ENCODE measurements around the gene ZNF638. TPM values are rescaled to one million over a fixed set of nuclear protein-coding genes. Genes with fewer than 3 reads are reported as not detected.

The ZNF638 gene
- polyA plus RNA-seq, 2 donors = 42.4 to 102 TPM

DNA sequence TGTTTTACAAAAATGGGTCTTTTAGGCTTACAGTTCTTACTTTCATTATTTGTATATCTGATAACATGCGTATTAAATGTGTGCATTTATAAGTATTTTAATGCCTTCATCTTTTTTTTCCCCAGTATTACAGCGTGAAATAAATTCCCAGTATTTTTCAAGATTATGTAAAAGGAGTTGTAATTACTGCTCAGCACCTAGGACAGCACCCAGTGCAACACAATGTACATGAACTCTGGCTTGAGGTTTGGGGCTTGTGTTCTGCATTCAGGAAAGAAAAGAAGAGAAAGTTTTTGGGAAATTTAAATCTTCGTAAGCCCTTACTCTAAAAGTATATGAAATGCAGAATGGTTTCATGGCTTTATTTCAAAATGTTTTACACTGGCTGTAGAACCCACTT is 16.7 kb downstream of the ZNF638 start:
- no peak overlapping the region for H3K27ac ChIP-seq (ENCODE audit: low read depth in 2 of 2, low read length in 1 of 2)
- H3K4me1 ChIP-seq (ENCODE audit: control insufficient read depth in 2 of 2, insufficient read depth in 2 of 2, low read length in 1 of 2) = no peaks in the 10 kb centered on the region
- peaks cover 3 to 5% of the 10 kb centered on the region in 2 donors for H3K36me3 ChIP-seq (ENCODE audit: control insufficient read depth in 2 of 2, insufficient read depth in 2 of 2, low read length in 1 of 2)
- no peaks in the 10 kb centered on the region for H3K9me3 ChIP-seq (ENCODE audit: control insufficient read depth in 2 of 2, insufficient read depth in 1 of 2, low read depth in 1 of 2, low read length in 1 of 2)
- H3K27me3 ChIP-seq (ENCODE audit: control insufficient read depth in 1 of 2, insufficient read depth in 2 of 2, low read length in 2 of 2) = no peaks in the 10 kb centered on the region
- 92 to 94% methylated on average over 3 of the region's 3 CpGs for WGBS, 2 donors
- no peak overlapping the region for H3K4me3 ChIP-seq (ENCODE audit: low read depth in 1 of 2, low read length in 2 of 2)

DNA sequence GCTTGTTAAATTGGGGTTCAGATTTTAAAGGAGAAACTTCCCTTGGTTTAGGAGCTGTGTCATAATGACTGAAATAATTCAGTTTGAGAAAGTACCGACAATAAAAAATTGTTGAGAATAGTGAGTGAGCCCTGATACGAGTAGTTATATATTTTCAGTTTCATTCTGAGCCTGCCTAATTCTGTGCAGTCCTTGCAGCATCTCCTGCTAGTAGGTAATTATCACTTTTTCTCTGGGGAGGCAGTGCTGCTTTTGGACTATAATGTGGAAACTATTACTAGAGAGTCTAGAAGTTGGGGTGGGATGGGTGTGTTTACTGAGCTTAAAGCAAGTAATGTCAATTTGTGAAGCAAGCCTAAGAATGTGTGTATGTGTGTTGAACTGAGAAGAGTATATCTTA is 21.7 kb downstream of the ZNF638 start:
- H3K4me1 ChIP-seq (ENCODE audit: control insufficient read depth in 2 of 2, insufficient read depth in 2 of 2, low read length in 1 of 2) = no peaks in the 10 kb centered on the region
- WGBS, 2 donors = 56 to 68% methylated on average over 2 of the region's 2 CpGs
- H3K4me3 ChIP-seq (ENCODE audit: low read depth in 1 of 2, low read length in 2 of 2) = no peak overlapping the region
- H3K27ac ChIP-seq (ENCODE audit: low read depth in 2 of 2, low read length in 1 of 2) = no peak overlapping the region
- H3K27me3 ChIP-seq (ENCODE audit: control insufficient read depth in 1 of 2, insufficient read depth in 2 of 2, low read length in 2 of 2) = no peaks in the 10 kb centered on the region
- H3K36me3 ChIP-seq (ENCODE audit: control insufficient read depth in 2 of 2, insufficient read depth in 2 of 2, low read length in 1 of 2) = peaks cover 3 to 13% of the 10 kb centered on the region in 2 donors
- no peaks in the 10 kb centered on the region for H3K9me3 ChIP-seq (ENCODE audit: control insufficient read depth in 2 of 2, insufficient read depth in 1 of 2, low read depth in 1 of 2, low read length in 1 of 2)

DNA sequence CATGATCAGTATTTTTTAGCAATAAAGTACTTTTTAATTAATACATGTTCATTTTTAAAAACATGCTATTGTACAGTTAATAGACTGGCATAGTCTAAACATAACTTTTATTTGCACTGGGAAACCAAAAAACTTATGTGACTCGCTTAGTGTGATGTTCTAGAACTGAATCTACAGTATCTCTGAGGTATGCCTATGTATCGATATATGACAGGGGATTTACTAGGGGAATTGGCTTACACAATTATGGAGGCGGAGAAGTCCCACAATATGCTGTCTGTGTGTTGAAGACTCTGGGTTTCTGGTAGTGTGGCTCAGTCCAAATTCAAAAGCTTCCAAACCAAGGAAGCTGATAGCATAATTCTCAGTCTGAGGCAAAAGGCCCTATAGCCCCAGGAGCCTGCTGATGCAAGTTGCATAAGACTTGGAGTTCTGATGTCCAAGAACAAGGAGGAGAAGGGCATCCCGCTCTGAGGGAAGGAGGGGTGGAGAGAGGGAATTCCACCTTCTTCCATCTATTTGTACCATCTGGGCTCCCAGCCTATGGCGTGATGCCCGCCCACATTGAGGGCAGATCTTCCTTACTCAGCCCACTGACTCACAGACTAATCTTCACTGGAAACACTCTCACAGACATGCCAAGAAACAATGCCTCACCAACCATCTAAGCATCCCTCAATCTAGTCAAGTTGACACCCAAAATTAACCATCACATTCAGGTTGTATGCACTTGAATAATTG is 27.5 kb downstream of the ZNF638 start:
- Histone ChIP-seq H3K27me3 (ENCODE audit: control insufficient read depth in 1 of 2, insufficient read depth in 2 of 2, low read length in 2 of 2) (no peaks in the 10 kb centered on the region), H3K9me3 (ENCODE audit: control insufficient read depth in 2 of 2, insufficient read depth in 1 of 2, low read depth in 1 of 2, low read length in 1 of 2) (no peaks in the 10 kb centered on the region), H3K4me3 (ENCODE audit: low read depth in 1 of 2, low read length in 2 of 2) (no peak overlapping the region), H3K36me3 (ENCODE audit: control insufficient read depth in 2 of 2, insufficient read depth in 2 of 2, low read length in 1 of 2) (peaks cover 5 to 12% of the 10 kb centered on the region in 2 donors), H3K27ac (ENCODE audit: low read depth in 2 of 2, low read length in 1 of 2) (no peak overlapping the region), H3K4me1 (ENCODE audit: control insufficient read depth in 2 of 2, insufficient read depth in 2 of 2, low read length in 1 of 2) (peaks cover 0 to 4% of the 10 kb centered on the region in 2 donors)
- 94 to 95% methylated on average over 6 of the region's 6 CpGs for WGBS, 2 donors

- Histone ChIP-seq H3K36me3 (ENCODE audit: control insufficient read depth in 2 of 2, insufficient read depth in 2 of 2, low read length in 1 of 2) (peaks cover 5 to 15% of the 10 kb centered on the region in 2 donors), H3K27me3 (ENCODE audit: control insufficient read depth in 1 of 2, insufficient read depth in 2 of 2, low read length in 2 of 2) (no peaks in the 10 kb centered on the region), H3K4me1 (ENCODE audit: control insufficient read depth in 2 of 2, insufficient read depth in 2 of 2, low read length in 1 of 2) (peaks cover 0 to 4% of the 10 kb centered on the region in 2 donors), H3K4me3 (ENCODE audit: low read depth in 1 of 2, low read length in 2 of 2) (no peak overlapping the region), H3K27ac (ENCODE audit: low read depth in 2 of 2, low read length in 1 of 2) (no peak overlapping the region), H3K9me3 (ENCODE audit: control insufficient read depth in 2 of 2, insufficient read depth in 1 of 2, low read depth in 1 of 2, low read length in 1 of 2) (no peaks in the 10 kb centered on the region)
- 80 to 90% methylated on average over 3 of the region's 3 CpGs for WGBS, 2 donors
Observed at GRCh38 chr2:71360434-71360975, 28.9 kb downstream of the ZNF638 start.

DNA sequence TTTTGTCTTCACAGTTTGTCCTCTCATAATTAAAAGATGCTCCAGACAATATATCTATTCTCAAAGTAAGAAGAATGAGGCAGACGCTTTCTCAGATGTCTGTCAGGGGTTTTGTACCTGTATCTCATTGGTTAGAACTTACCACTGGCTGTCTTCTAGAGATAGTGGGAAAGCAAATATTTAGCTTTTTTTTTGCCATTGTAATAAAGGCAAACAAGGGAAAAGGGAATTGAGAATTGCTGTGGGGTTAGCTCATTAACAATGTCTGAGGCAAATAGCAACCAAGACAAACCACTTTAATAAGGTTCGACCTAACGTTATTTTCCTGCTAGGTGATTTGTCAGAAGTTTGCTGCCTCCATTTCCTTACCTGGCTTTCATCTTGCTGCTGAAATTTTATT is 30.0 kb downstream of the ZNF638 start:
- WGBS, 2 donors = 73 to 81% methylated on average over 3 of the region's 3 CpGs
- Histone ChIP-seq H3K4me1 (ENCODE audit: control insufficient read depth in 2 of 2, insufficient read depth in 2 of 2, low read length in 1 of 2) (peaks cover 0 to 4% of the 10 kb centered on the region in 2 donors), H3K27me3 (ENCODE audit: control insufficient read depth in 1 of 2, insufficient read depth in 2 of 2, low read length in 2 of 2) (no peaks in the 10 kb centered on the region), H3K36me3 (ENCODE audit: control insufficient read depth in 2 of 2, insufficient read depth in 2 of 2, low read length in 1 of 2) (peaks cover 5 to 17% of the 10 kb centered on the region in 2 donors), H3K27ac (ENCODE audit: low read depth in 2 of 2, low read length in 1 of 2) (no peak overlapping the region), H3K9me3 (ENCODE audit: control insufficient read depth in 2 of 2, insufficient read depth in 1 of 2, low read depth in 1 of 2, low read length in 1 of 2) (no peaks in the 10 kb centered on the region), H3K4me3 (ENCODE audit: low read depth in 1 of 2, low read length in 2 of 2) (no peak overlapping the region)

DNA sequence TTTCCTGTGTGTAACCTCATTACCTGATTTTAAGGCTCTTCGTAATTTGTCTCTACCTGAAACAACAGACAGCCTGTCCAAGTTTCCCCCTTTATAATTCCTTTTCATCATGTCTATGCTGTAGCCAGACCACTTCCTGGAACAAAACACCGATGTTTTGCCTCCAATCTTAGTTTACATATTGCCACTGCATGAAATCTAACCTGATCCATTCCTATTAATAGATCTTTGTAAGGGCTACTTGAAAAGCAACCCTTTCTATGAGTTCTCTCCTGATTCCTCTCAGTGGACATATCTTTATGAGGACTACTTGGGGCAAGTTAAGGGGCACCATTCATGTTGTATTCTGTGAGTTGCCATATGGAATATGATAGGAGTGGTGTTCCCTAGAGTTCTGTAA is 30.9 kb downstream of the ZNF638 start:
- Histone ChIP-seq H3K27me3 (ENCODE audit: control insufficient read depth in 1 of 2, insufficient read depth in 2 of 2, low read length in 2 of 2) (no peaks in the 10 kb centered on the region), H3K9me3 (ENCODE audit: control insufficient read depth in 2 of 2, insufficient read depth in 1 of 2, low read depth in 1 of 2, low read length in 1 of 2) (no peaks in the 10 kb centered on the region), H3K27ac (ENCODE audit: low read depth in 2 of 2, low read length in 1 of 2) (no peak overlapping the region), H3K36me3 (ENCODE audit: control insufficient read depth in 2 of 2, insufficient read depth in 2 of 2, low read length in 1 of 2) (peaks cover 5 to 17% of the 10 kb centered on the region in 2 donors), H3K4me3 (ENCODE audit: low read depth in 1 of 2, low read length in 2 of 2) (no peak overlapping the region), H3K4me1 (ENCODE audit: control insufficient read depth in 2 of 2, insufficient read depth in 2 of 2, low read length in 1 of 2) (peaks cover 0 to 4% of the 10 kb centered on the region in 2 donors)
- 62 to 67% methylated on average over 2 of the region's 2 CpGs for WGBS, 2 donors

- Histone ChIP-seq H3K4me3 (ENCODE audit: low read depth in 1 of 2, low read length in 2 of 2) (no peak overlapping the region), H3K27me3 (ENCODE audit: control insufficient read depth in 1 of 2, insufficient read depth in 2 of 2, low read length in 2 of 2) (no peaks in the 10 kb centered on the region), H3K27ac (ENCODE audit: low read depth in 2 of 2, low read length in 1 of 2) (no peak overlapping the region), H3K9me3 (ENCODE audit: control insufficient read depth in 2 of 2, insufficient read depth in 1 of 2, low read depth in 1 of 2, low read length in 1 of 2) (no peaks in the 10 kb centered on the region), H3K4me1 (ENCODE audit: control insufficient read depth in 2 of 2, insufficient read depth in 2 of 2, low read length in 1 of 2) (no peaks in the 10 kb centered on the region), H3K36me3 (ENCODE audit: control insufficient read depth in 2 of 2, insufficient read depth in 2 of 2, low read length in 1 of 2) (peaks cover 8 to 13% of the 10 kb centered on the region in 2 donors)
- 92 to 94% methylated on average over 2 of the region's 2 CpGs for WGBS, 2 donors
Observed at GRCh38 chr2:71370015-71370414, 38.4 kb downstream of the ZNF638 start.

DNA sequence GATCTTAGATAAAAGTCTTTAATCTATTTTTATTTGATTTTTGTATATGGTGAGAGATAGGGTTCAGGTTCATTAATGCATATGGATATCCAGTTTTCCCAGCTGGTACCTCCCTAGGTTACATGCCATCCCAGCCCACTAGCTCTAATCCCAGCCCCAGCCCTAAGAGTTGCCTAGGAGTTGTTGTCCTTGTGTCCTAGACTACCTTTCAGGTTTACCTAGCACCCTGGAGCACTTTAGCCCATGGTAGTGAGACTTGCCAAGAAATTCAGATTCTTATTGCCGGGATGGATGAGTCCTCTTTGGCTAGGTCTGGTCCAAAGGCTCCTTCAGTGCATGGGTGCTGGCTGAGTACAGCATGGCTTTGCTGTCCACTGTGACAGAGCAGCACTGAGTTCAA is 40.5 kb downstream of the ZNF638 start:
- no peaks in the 10 kb centered on the region for H3K27me3 ChIP-seq (ENCODE audit: control insufficient read depth in 1 of 2, insufficient read depth in 2 of 2, low read length in 2 of 2)
- no peaks in the 10 kb centered on the region for H3K9me3 ChIP-seq (ENCODE audit: control insufficient read depth in 2 of 2, insufficient read depth in 1 of 2, low read depth in 1 of 2, low read length in 1 of 2)
- peaks cover 4 to 10% of the 10 kb centered on the region in 2 donors for H3K36me3 ChIP-seq (ENCODE audit: control insufficient read depth in 2 of 2, insufficient read depth in 2 of 2, low read length in 1 of 2)
- H3K4me1 ChIP-seq (ENCODE audit: control insufficient read depth in 2 of 2, insufficient read depth in 2 of 2, low read length in 1 of 2) = no peaks in the 10 kb centered on the region
- H3K4me3 ChIP-seq (ENCODE audit: low read depth in 1 of 2, low read length in 2 of 2) = no peak overlapping the region
- WGBS, 2 donors = 79 to 83% methylated on average over 1 of the region's 1 CpG
- no peak overlapping the region for H3K27ac ChIP-seq (ENCODE audit: low read depth in 2 of 2, low read length in 1 of 2)

- H3K36me3 ChIP-seq (ENCODE audit: control insufficient read depth in 2 of 2, insufficient read depth in 2 of 2, low read length in 1 of 2) = peaks cover 0 to 4% of the 10 kb centered on the region in 2 donors
- H3K4me1 ChIP-seq (ENCODE audit: control insufficient read depth in 2 of 2, insufficient read depth in 2 of 2, low read length in 1 of 2) = no peaks in the 10 kb centered on the region
- 73 to 86% methylated on average over 4 of the region's 4 CpGs for WGBS, 2 donors
- H3K27ac ChIP-seq (ENCODE audit: low read depth in 2 of 2, low read length in 1 of 2) = no peak overlapping the region
- no peaks in the 10 kb centered on the region for H3K27me3 ChIP-seq (ENCODE audit: control insufficient read depth in 1 of 2, insufficient read depth in 2 of 2, low read length in 2 of 2)
- no peaks in the 10 kb centered on the region for H3K9me3 ChIP-seq (ENCODE audit: control insufficient read depth in 2 of 2, insufficient read depth in 1 of 2, low read depth in 1 of 2, low read length in 1 of 2)
- H3K4me3 ChIP-seq (ENCODE audit: low read depth in 1 of 2, low read length in 2 of 2) = no peak overlapping the region
Observed at GRCh38 chr2:71379086-71379485, 47.5 kb downstream of the ZNF638 start.

DNA sequence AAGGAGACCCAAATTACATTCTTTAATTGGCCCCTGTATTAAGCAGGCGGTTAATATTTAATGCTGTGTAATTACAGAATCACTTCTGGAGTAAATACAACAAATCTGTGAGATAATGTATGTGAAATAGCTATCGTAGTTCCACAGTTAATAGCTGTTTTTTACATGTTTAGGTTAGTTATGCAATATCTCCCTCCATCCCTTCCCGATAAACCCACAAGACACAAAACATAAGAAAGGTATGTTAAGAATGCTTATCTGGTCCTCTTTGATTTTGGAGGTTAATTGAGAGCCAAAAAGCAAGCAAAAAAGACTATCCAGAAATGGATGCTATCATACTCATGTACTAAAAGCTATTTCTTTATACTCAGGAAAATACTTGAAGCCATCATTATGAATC is 49.1 kb downstream of the ZNF638 start:
- 94 to 95% methylated on average over 3 of the region's 3 CpGs for WGBS, 2 donors
- H3K4me3 ChIP-seq (ENCODE audit: low read depth in 1 of 2, low read length in 2 of 2) = no peak overlapping the region

More for the DNA sequence above, 49.1 kb downstream of the ZNF638 start:
- Histone ChIP-seq H3K9me3 (ENCODE audit: control insufficient read depth in 2 of 2, insufficient read depth in 1 of 2, low read depth in 1 of 2, low read length in 1 of 2) (no peaks in the 10 kb centered on the region), H3K27ac (ENCODE audit: low read depth in 2 of 2, low read length in 1 of 2) (no peak overlapping the region), H3K4me1 (ENCODE audit: control insufficient read depth in 2 of 2, insufficient read depth in 2 of 2, low read length in 1 of 2) (no peaks in the 10 kb centered on the region), H3K36me3 (ENCODE audit: control insufficient read depth in 2 of 2, insufficient read depth in 2 of 2, low read length in 1 of 2) (peaks cover 0 to 2% of the 10 kb centered on the region in 2 donors), H3K27me3 (ENCODE audit: control insufficient read depth in 1 of 2, insufficient read depth in 2 of 2, low read length in 2 of 2) (no peaks in the 10 kb centered on the region)

All from esophagus (tissue), 2 donors.